ACC112 (cell line): Measurements from ENCODE around the gene HAGHL.
A peak's percentile ranks its signal among the peaks of the same experiment; 100 is the strongest.

Experiments
- H2AFZ ChIP-seq: fragments of 200-600 bp; sonication (generic); one replicate; pipeline ENCODE4 v1.6.0; 2017; ENCODE audit warnings: antibody characterized with exemption, low read length; ENCODE audit not compliant: unreplicated experiment
- H3K27ac ChIP-seq: fragments of 200-600 bp; sonication (generic); 2 replicates; pipeline ENCODE4 v1.5.1; 2014; ENCODE audit warnings: low read depth, mild to moderate bottlenecking, antibody characterized with exemption, low read length, moderate library complexity
- H3K27me3 ChIP-seq: fragments of 200-600 bp; sonication (generic); 2 replicates; pipeline ENCODE4 v1.6.1; 2014; ENCODE audit warnings: mild to moderate bottlenecking, antibody characterized with exemption, low read length, moderate library complexity, mixed read lengths; ENCODE audit not compliant: insufficient read depth
- H3K36me3 ChIP-seq: fragments of 200-600 bp; sonication (generic); 2 replicates; pipeline ENCODE4 v1.6.1; 2016; ENCODE audit warnings: mild to moderate bottlenecking, antibody characterized with exemption, low read length, moderate library complexity, mixed read lengths; ENCODE audit not compliant: insufficient read depth
- H3K4me1 ChIP-seq: fragments of 200-600 bp; sonication (generic); one replicate; pipeline ENCODE4 v1.6.1; 2016; ENCODE audit warnings: low read length, mixed read lengths; ENCODE audit not compliant: insufficient read depth, unreplicated experiment, control insufficient read depth
- H3K4me3 ChIP-seq: fragments of 200-600 bp; sonication (generic); 2 replicates; pipeline ENCODE4 v1.5.1; 2014; ENCODE audit warnings: mild to moderate bottlenecking, low read depth, low read length
- H3K79me2 ChIP-seq: fragments of 200-600 bp; sonication (generic); one replicate; pipeline ENCODE4 v1.6.0; 2016; ENCODE audit warnings: low read length; ENCODE audit not compliant: control insufficient read depth, unreplicated experiment, insufficient read depth

Gene HAGHL, protein sequence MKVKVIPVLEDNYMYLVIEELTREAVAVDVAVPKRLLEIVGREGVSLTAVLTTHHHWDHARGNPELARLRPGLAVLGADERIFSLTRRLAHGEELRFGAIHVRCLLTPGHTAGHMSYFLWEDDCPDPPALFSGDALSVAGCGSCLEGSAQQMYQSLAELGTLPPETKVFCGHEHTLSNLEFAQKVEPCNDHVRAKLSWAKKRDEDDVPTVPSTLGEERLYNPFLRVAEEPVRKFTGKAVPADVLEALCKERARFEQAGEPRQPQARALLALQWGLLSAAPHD

GRCh38 chr16:726438-727290, at the start of gene HAGHL, which contains the start of gene CCDC78:
Gene HAGHL (plus strand): TSS chr16:727106. CDS start chr16:727510, 404 bp downstream.
Gene CCDC78 (minus strand): TSS chr16:726443. CDS start chr16:726367, 76 bp downstream.
- Histone ChIP-seq H3K27me3 (no peaks in the 10 kb centered on the region), H3K27ac (no peak within 1 kb of the TSS), H3K36me3 (no peaks in the 10 kb centered on the region), H2AFZ (peak within 1 kb of the TSS; percentile 22), H3K79me2 (no peaks in the 10 kb centered on the region), H3K4me1 (peaks cover 5% of the 10 kb centered on the region), H3K4me3 (peak within 1 kb of the TSS; percentile 83)

GRCh38 chr16:677316-678190, 49.4 kb upstream of the HAGHL start:
- no peak overlapping the region for H3K27ac ChIP-seq
- H3K4me1 ChIP-seq, result peaks cover 14% of the 10 kb centered on the region
- H3K36me3 ChIP-seq, result peaks cover 9% of the 10 kb centered on the region; the same call in 1 of the 2 replicates
- no peak overlapping the region for H3K4me3 ChIP-seq
- no peaks in the 10 kb centered on the region for H3K27me3 ChIP-seq
- no peak overlapping the region for H2AFZ ChIP-seq
- peaks cover 22% of the 10 kb centered on the region for H3K79me2 ChIP-seq

DNA sequence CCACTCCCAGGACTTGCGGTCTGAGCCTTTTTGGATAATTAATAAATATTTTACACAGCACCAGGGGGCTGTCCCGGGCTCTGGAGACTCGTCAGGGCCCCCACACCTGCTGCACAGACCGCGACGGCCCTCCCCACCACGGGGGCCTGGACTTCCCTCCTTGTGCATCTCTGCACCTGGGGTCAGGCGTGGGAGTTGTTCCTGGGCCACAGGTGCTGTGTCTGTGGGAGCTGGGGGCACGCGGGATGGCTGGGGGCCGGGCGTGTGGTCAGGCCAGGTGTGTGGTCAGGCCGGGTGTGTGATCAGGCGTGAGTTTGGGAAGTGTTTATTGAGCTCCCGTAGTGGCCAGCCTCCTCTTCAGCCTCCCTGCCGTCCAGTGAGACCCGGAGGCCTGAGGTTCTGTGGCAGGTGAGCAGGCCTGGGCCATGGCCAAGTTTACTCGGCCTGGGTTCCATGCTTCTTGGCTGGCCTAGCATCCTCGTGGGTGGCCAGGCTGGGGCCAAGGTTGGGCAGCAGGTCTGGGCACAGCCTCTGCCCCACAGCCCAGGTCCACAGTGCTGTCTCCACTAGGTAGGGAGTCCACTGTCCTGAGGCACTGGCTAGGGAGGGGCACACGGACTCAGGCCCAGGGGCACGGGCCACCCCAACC, 48.6 kb upstream of the HAGHL start:
- Histone ChIP-seq H3K27ac (no peak overlapping the region), H3K79me2 (peaks cover 30% of the 10 kb centered on the region), H3K36me3 (peaks cover 16% of the 10 kb centered on the region; the same call in 1 of the 2 replicates), H3K4me1 (peaks cover 20% of the 10 kb centered on the region), H3K27me3 (no peaks in the 10 kb centered on the region), H3K4me3 (no peak overlapping the region), H2AFZ (no peak overlapping the region)

DNA sequence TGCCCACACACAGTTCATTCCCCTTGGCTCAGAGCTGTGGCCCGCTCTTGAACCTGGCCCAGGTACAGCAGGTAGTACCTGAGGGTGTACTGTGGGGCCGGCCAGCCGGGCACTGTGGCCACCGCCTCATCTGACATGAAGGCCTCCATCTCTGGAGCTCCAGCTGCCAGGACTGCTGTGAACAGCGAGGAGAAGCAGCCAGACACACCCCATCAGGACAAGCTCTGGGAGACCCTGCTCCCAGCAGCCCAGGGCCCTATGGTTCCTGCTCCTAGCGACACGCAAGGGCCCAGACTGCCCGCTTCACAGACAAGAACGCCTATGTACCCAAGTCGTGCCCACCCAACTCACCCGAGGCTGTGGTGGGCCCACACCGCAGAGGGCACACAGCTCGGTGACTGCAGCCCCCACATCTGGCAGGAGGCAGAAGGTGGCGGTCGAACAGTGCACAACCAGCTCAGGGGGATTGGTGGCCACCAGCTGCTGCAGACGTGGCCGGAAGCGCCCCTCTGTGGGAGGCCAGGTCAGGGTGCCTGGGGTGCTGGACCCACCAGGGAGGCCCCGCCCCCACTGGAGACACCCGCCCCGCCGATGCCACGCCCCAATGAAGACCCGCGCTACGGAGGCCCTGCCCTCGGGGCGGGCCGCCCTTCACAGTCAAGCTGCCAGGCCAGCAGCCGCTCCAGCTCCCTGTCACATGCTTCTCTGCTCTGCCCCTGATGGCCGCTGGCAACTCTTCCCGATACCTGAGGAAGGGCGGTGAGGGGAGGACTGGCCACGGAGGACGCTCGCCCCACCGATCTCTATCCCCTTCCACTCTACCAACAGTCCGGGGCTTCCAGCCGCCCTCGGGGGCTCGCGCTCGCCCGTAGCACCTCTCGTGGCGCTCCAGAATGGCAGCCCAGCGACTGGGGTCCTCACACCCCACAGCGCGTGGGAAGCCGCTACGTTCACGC, 47.8 kb upstream of the HAGHL start:
- H3K36me3 ChIP-seq, result peaks cover 16% of the 10 kb centered on the region; the same call in 1 of the 2 replicates
- peaks cover 24% of the 10 kb centered on the region for H3K4me1 ChIP-seq
- H3K4me3 ChIP-seq, result peak overlapping the region; percentile 83
- peaks cover 38% of the 10 kb centered on the region for H3K79me2 ChIP-seq
- no peaks in the 10 kb centered on the region for H3K27me3 ChIP-seq
- peak overlapping the region; percentile 87 for H2AFZ ChIP-seq
- peak overlapping the region; percentile 31; the same call in 1 of the 2 replicates for H3K27ac ChIP-seq

- peak within 1 kb of the TSS; percentile 87 for H2AFZ ChIP-seq
- no peaks in the 10 kb centered on the region for H3K27me3 ChIP-seq
- peaks cover 24% of the 10 kb centered on the region for H3K4me1 ChIP-seq
- H3K36me3 ChIP-seq, result peaks cover 17% of the 10 kb centered on the region; the same call in 1 of the 2 replicates
- peak within 1 kb of the TSS; percentile 76 for H3K27ac ChIP-seq
- H3K4me3 ChIP-seq, result peak within 1 kb of the TSS; percentile 92
- H3K79me2 ChIP-seq, result peaks cover 38% of the 10 kb centered on the region
These were observed 46.9 kb upstream of the HAGHL start, which contains the start of gene STUB1 for GRCh38 chr16:679814-680624. Gene STUB1 (plus strand): TSS chr16:680410. CDS start chr16:680526, 116 bp downstream.

GRCh38 chr16:680625-680945, 46.3 kb upstream of the HAGHL start:
- Histone ChIP-seq H3K79me2 (peaks cover 41% of the 10 kb centered on the region), H3K36me3 (peaks cover 23% of the 10 kb centered on the region; the same call in 1 of the 2 replicates), H3K27ac (peak overlapping the region; percentile 76), H3K4me3 (peak overlapping the region; percentile 92), H2AFZ (peak overlapping the region; percentile 29), H3K27me3 (no peaks in the 10 kb centered on the region), H3K4me1 (peaks cover 24% of the 10 kb centered on the region)

- Histone ChIP-seq H3K4me1 (peaks cover 24% of the 10 kb centered on the region), H3K27ac (peak overlapping the region; percentile 76), H3K79me2 (peaks cover 42% of the 10 kb centered on the region), H3K27me3 (no peaks in the 10 kb centered on the region), H3K4me3 (peak overlapping the region; percentile 92), H3K36me3 (peaks cover 25% of the 10 kb centered on the region; the same call in 1 of the 2 replicates), H2AFZ (peak overlapping the region; percentile 29)
These were observed 45.8 kb upstream of the HAGHL start for GRCh38 chr16:680967-681745.

- peaks cover 42% of the 10 kb centered on the region for H3K79me2 ChIP-seq
- H2AFZ ChIP-seq, result no peak overlapping the region
- peak overlapping the region; percentile 92 for H3K4me3 ChIP-seq
- H3K36me3 ChIP-seq, result peaks cover 25% of the 10 kb centered on the region; the same call in 1 of the 2 replicates
- H3K4me1 ChIP-seq, result peaks cover 24% of the 10 kb centered on the region
- no peak overlapping the region for H3K27ac ChIP-seq
- no peaks in the 10 kb centered on the region for H3K27me3 ChIP-seq
These were observed 45.0 kb upstream of the HAGHL start for GRCh38 chr16:681746-682427.
